ENCODE measurements around the gene C1orf167.

DNA sequence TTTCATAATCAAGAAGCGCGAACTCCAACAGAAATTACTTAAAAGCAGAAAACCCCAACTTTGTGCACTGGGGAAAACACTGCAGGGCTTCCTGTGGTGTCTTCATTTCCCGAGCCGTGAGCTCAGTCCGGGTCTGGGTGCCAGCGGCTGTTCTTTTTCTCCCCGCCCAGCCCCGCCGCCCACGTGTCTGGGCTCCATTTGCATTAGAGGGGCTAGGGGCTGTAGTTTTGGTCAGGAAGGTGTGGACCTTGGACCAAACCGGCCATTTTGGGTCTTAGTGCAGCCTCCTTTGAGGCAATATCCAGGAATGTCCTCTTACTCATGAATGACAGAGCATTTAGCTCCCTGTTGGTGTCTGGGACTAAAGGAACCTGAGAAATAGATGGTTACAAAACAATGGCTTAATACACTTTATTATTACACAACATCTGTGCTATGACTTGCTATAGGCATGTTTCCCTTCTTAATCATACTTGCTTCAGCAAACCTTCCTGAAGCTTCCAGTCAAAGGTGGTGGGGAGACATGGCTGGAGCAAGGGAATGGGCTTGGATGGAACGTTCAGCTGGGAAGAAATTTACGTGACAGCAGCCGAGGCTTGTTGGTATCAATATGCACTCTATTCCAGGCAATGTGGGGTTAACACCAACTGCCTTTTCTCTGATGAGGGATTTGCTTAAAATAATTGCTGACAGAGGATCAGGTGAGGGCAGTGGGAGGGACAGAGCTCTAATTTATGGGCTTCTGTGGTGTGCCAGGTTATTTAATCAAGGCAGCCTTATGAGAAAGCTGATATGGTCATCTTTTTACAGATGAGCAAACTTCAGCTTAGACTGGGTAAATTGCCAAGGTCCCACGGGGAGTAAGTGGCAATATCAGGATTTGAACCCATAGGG lies 25.0 kb upstream of the C1orf167 start:
- no peak for TF ChIP-seq CTCF (IDR thresholded peaks at IDR 0.05)
- TF ChIP-seq POLR2A (IDR thresholded peaks at IDR 0.05), result no peak
